DND-41 (cell line): ENCODE data around the gene TRIM51.
"Not testable (repeated sequence)": the region's sequence is repeated elsewhere in the genome, so short reads cannot be mapped to it uniquely, and the experiment has no call there.

ENCODE experiments used
- ATAC-seq: fragments of 200-7000 bp; cut with Tn5 transposase; 3 replicates; pipeline ENCODE4 v1.9.1; 2021; ENCODE audit warnings: low read depth; ENCODE audit not compliant: insufficient read depth
- DNase-seq: peaks from one replicate; pipeline ENCODE4 v3.0.0-alpha.2; 2020
- H2AFZ ChIP-seq: 2 replicates; pipeline ENCODE4 v1.6.0; 2012; ENCODE audit warnings: low read depth, low read length
- H3K27ac ChIP-seq: 2 replicates; pipeline ENCODE4 v1.5.1; 2012; ENCODE audit warnings: low read length, inconsistent platforms
- H3K27me3 ChIP-seq: fragments of 200-600 bp; sonication (generic); 2 replicates; pipeline ENCODE4 v1.6.0; 2012; ENCODE audit warnings: low read length, mild to moderate bottlenecking, inconsistent platforms; ENCODE audit not compliant: insufficient read depth, poor library complexity
- H3K36me3 ChIP-seq: 2 replicates; pipeline ENCODE4 v1.5.1; 2012; ENCODE audit warnings: low read length, inconsistent platforms; ENCODE audit not compliant: insufficient read depth
- H3K4me1 ChIP-seq: 2 replicates; pipeline ENCODE4 v1.5.1; 2012; ENCODE audit warnings: mild to moderate bottlenecking, low read length; ENCODE audit not compliant: insufficient read depth
- H3K4me2 ChIP-seq: 2 replicates; pipeline ENCODE4 v1.6.0; 2012; ENCODE audit warnings: mild to moderate bottlenecking, moderate library complexity, low read length, inconsistent platforms; ENCODE audit not compliant: insufficient read depth
- H3K4me3 ChIP-seq, 2 experiments: fragments of 200-600 bp in 1 of 2; shearing (Covaris generic) in 1 of 2; 2 replicates each; pipeline ENCODE4 v1.5.1; 2012 to 2016; ENCODE audit warnings: inconsistent platforms in 2 of 2, low read length in 2 of 2, mild to moderate bottlenecking in 2 of 2, low read depth in 1 of 2, moderate library complexity in 1 of 2
- H3K79me2 ChIP-seq: 2 replicates; pipeline ENCODE4 v1.6.0; 2012; ENCODE audit warnings: low read length, inconsistent platforms; ENCODE audit not compliant: insufficient read depth
- H3K9ac ChIP-seq: 2 replicates; pipeline ENCODE4 v1.6.0; 2012; ENCODE audit warnings: low read depth, mild to moderate bottlenecking, inconsistent platforms, low read length, moderate library complexity
- H3K9me3 ChIP-seq: 2 replicates; pipeline ENCODE4 v1.5.1; 2012; ENCODE audit warnings: low read length, moderate library complexity, mild to moderate bottlenecking, inconsistent platforms; ENCODE audit not compliant: insufficient read depth, severe bottlenecking
- H4K20me1 ChIP-seq: 2 replicates; pipeline ENCODE4 v1.6.0; 2012; ENCODE audit warnings: low read length; ENCODE audit not compliant: insufficient read depth
- EZH2 ChIP-seq: IDR thresholded peaks from 3 replicates; pipeline ENCODE4 v1.6.1; 2012; ENCODE audit warnings: borderline replicate concordance, low read depth, mild to moderate bottlenecking, moderate library complexity, low read length, inconsistent platforms; ENCODE audit not compliant: severe bottlenecking
- TF ChIP-seq, protein P1 (sequence below): IDR thresholded peaks from 2 replicates; pipeline ENCODE4 v1.5.1; 2012; ENCODE audit warnings: borderline replicate concordance, low read length, moderate library complexity, mild to moderate bottlenecking; ENCODE audit not compliant: poor library complexity, severe bottlenecking; ENCODE audit errors: extremely low read depth

The TRIM51 gene

GRCh38 chr11:55852141-55852540 is 31.0 kb upstream of the TRIM51 start:
- DNase-seq (no peak), ATAC-seq (no peak)
- Histone ChIP-seq H3K4me3 (no peak overlapping the region), H2AFZ (no peak overlapping the region), H3K79me2 (no peaks in the 10 kb centered on the region), H3K27ac (no peak overlapping the region), H3K4me2 (no peak overlapping the region), H3K27me3 (no peaks in the 10 kb centered on the region), H3K9me3 (no peaks in the 10 kb centered on the region), H3K4me1 (no peaks in the 10 kb centered on the region), H3K36me3 (no peaks in the 10 kb centered on the region), H3K9ac (no peak overlapping the region), H4K20me1 (no peaks in the 10 kb centered on the region)
- no peak for TF ChIP-seq EZH2
- TF ChIP-seq, protein P1, sequence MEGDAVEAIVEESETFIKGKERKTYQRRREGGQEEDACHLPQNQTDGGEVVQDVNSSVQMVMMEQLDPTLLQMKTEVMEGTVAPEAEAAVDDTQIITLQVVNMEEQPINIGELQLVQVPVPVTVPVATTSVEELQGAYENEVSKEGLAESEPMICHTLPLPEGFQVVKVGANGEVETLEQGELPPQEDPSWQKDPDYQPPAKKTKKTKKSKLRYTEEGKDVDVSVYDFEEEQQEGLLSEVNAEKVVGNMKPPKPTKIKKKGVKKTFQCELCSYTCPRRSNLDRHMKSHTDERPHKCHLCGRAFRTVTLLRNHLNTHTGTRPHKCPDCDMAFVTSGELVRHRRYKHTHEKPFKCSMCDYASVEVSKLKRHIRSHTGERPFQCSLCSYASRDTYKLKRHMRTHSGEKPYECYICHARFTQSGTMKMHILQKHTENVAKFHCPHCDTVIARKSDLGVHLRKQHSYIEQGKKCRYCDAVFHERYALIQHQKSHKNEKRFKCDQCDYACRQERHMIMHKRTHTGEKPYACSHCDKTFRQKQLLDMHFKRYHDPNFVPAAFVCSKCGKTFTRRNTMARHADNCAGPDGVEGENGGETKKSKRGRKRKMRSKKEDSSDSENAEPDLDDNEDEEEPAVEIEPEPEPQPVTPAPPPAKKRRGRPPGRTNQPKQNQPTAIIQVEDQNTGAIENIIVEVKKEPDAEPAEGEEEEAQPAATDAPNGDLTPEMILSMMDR: no peak

GRCh38 chr11:55854704-55855103 is 28.4 kb upstream of the TRIM51 start:
- no peak for DNase-seq
- Histone ChIP-seq H3K27me3 (no peaks in the 10 kb centered on the region), H3K4me1 (no peaks in the 10 kb centered on the region), H3K9ac (no peak overlapping the region), H3K79me2 (no peaks in the 10 kb centered on the region), H3K4me2 (no peak overlapping the region), H3K27ac (no peak overlapping the region), H2AFZ (no peak overlapping the region), H3K36me3 (no peaks in the 10 kb centered on the region), H4K20me1 (no peaks in the 10 kb centered on the region), H3K9me3 (no peaks in the 10 kb centered on the region), H3K4me3 (no peak overlapping the region)
- TF ChIP-seq, protein P1: no peak
- TF ChIP-seq EZH2: no peak
- no peak for ATAC-seq

DNA sequence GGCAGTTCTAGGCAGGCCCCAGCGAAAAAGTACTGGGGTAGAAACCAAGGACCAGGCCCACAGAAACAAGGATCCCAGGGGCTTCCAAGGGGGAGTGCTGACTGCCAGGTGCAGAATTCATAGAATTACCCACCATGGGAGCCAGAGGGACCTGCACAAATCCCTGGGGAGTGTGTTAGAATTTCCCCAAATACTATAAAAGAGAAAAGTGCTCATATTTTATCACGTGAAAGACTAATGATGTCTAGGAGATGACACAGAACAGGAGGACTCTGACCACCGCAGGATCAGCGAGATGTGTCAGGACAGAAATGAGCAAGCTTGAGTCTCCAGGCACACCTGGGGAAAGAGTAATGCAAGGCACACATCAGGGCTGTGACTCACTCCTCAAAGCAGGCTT is 15.7 kb upstream of the TRIM51 start:
- H3K36me3 ChIP-seq, H3K4me2 ChIP-seq, H3K9ac ChIP-seq, H3K27me3 ChIP-seq, DNase-seq, ATAC-seq, H3K79me2 ChIP-seq, H3K4me1 ChIP-seq, H2AFZ ChIP-seq, H3K4me3 ChIP-seq, H3K9me3 ChIP-seq, H3K27ac ChIP-seq, H4K20me1 ChIP-seq: not testable (repeated sequence)

GRCh38 chr11:55872731-55873130 is 10.4 kb upstream of the TRIM51 start:
- H3K9ac ChIP-seq, H3K79me2 ChIP-seq, H3K9me3 ChIP-seq, H3K4me1 ChIP-seq, ATAC-seq, H3K4me2 ChIP-seq, DNase-seq, H2AFZ ChIP-seq, H4K20me1 ChIP-seq, H3K4me3 ChIP-seq, H3K36me3 ChIP-seq, H3K27me3 ChIP-seq, H3K27ac ChIP-seq: not testable (repeated sequence)

GRCh38 chr11:55873146-55873545 is 10.0 kb upstream of the TRIM51 start:
- not testable (repeated sequence) for H3K27ac ChIP-seq, H3K4me1 ChIP-seq, H3K9ac ChIP-seq, H3K4me2 ChIP-seq, H3K27me3 ChIP-seq, DNase-seq, H3K79me2 ChIP-seq, ATAC-seq, H3K4me3 ChIP-seq, H3K9me3 ChIP-seq, H3K36me3 ChIP-seq, H4K20me1 ChIP-seq, H2AFZ ChIP-seq

- not testable (repeated sequence) for H3K79me2 ChIP-seq, H3K4me1 ChIP-seq, H2AFZ ChIP-seq, H3K27me3 ChIP-seq, ATAC-seq, H3K4me2 ChIP-seq, H4K20me1 ChIP-seq, H3K4me3 ChIP-seq, H3K9me3 ChIP-seq, H3K9ac ChIP-seq, H3K27ac ChIP-seq, DNase-seq, H3K36me3 ChIP-seq
Observed at GRCh38 chr11:55884995-55885394, 1.9 kb downstream of the TRIM51 start.

GRCh38 chr11:55885481-55885880 is 2.4 kb downstream of the TRIM51 start:
- H3K4me1 ChIP-seq, H3K79me2 ChIP-seq, H3K36me3 ChIP-seq, H3K27ac ChIP-seq, H3K4me2 ChIP-seq, H3K4me3 ChIP-seq, H3K9me3 ChIP-seq, H3K9ac ChIP-seq, ATAC-seq, H4K20me1 ChIP-seq, H2AFZ ChIP-seq, H3K27me3 ChIP-seq, DNase-seq: not testable (repeated sequence)
